H1 (cell line): Measurements from ENCODE around the gene TEAD4. TPM values are rescaled to one million over a fixed set of nuclear protein-coding genes. Genes with fewer than 3 reads are reported as not detected.

Experiments
- JUND ChIP-seq: IDR thresholded peaks from 2 replicates; pipeline ENCODE4 v1.6.1; 2011; ENCODE audit warnings: mild to moderate bottlenecking, improper control_type of control experiment, low read length
- RNF2 ChIP-seq: fragments of 200-900, 300-1000 bp; sonication (generic); IDR thresholded peaks from 2 replicates; pipeline ENCODE4 v1.7.1; 2016; ENCODE audit warnings: borderline replicate concordance, low read depth, mild to moderate bottlenecking, antibody characterized with exemption, low read length; ENCODE audit not compliant: poor library complexity, severe bottlenecking; ENCODE audit errors: missing control alignments
- TBP ChIP-seq: IDR thresholded peaks from 2 replicates; pipeline ENCODE4 v1.6.1; 2011; ENCODE audit warnings: low read depth, low read length, improper control_type of control experiment
- polyA plus RNA-seq, 7 experiments: library from polyadenylated mRNA; depleted of rRNA in 3 of 7; stranded (reverse) in 5 of 7; unstranded in 2 of 7; fragments of >200 nt in 5 of 7; fragments of 200-250 nt in 2 of 7; gene quantifications; 1 replicate in 5 of 7; 2 replicates in 1 of 7; 4 replicates in 1 of 7; pipeline versions ENCODE4 v1.2.1 to v1.2.3, GENCODE V29; 2011 to 2013; ENCODE audit warnings: missing spikeins in 2 of 7, mixed read lengths in 2 of 7
- total RNA-seq: library from RNA; stranded (reverse); fragmentation: NEBNext Ultra II Directional; extraction: Animal tissue kit (Norgen Biotek cat#: 25700); gene quantifications from 2 replicates; pipeline ENCODE4 v1.2.1, GENCODE V29; 2021
- TF ChIP-seq, protein P1 (sequence below): IDR thresholded peaks from 2 replicates; pipeline ENCODE4 v1.6.1; 2012; ENCODE audit warnings: low read length, inconsistent platforms

TEAD4 gene
- total and polyA plus RNA-seq, 2 of the 8 experiments (the other 6 are each of a cell fraction or from before 2014, with no cell fraction given): 56.7 to 116 TPM

DNA sequence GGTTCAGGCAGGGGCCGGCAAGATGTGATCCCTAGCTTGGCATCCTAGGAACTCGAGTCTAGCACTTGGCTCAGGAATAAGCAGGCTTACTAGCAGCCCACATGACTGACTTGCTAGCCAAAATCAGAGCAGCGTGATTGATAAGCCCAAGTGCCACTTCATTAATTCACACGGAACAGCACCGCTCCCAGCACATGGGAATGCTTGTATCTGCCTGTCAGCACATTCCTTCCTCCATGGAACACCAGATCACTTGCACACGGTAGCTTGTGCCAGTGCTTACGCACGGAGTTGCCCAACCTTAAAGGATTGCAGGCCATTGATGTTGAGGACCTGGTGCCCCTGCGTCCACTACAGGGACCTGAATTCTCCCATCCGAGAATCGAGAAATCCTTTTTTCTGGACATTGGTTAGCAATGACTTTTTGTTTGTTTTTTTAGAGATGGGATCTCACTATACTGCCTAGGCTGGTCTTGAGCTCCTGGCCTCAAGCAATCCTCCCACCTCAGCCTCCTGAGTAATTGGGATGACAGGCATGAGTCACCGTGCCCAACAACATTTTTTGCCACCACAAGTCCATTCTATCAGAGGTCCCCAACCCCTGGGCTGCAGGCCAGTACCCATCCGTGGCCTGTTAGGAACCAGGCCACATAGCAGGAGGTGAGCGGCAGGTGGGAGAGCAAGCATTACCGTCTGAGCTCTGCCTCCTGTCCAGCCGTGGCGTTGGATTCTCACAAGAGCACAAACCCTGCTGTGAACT, 87.4 kb downstream of the TEAD4 start (continued):
- TF ChIP-seq JUND (no peak), TBP (no peak), RNF2 (no peak)
- TF ChIP-seq, protein P1, sequence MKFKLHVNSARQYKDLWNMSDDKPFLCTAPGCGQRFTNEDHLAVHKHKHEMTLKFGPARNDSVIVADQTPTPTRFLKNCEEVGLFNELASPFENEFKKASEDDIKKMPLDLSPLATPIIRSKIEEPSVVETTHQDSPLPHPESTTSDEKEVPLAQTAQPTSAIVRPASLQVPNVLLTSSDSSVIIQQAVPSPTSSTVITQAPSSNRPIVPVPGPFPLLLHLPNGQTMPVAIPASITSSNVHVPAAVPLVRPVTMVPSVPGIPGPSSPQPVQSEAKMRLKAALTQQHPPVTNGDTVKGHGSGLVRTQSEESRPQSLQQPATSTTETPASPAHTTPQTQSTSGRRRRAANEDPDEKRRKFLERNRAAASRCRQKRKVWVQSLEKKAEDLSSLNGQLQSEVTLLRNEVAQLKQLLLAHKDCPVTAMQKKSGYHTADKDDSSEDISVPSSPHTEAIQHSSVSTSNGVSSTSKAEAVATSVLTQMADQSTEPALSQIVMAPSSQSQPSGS: no peak
